Type B pancreatic cell (in vitro differentiated cells): ENCODE data around the gene ARMH3. TPM values are rescaled to one million over a fixed set of nuclear protein-coding genes. Genes with fewer than 3 reads are reported as not detected.

Experiments
- DNase-seq: peaks from one replicate; pipeline ENCODE4 v3.0.0; 2021; ENCODE audit warnings: mixed read lengths; ENCODE audit not compliant: unreplicated experiment; ENCODE audit errors: extremely low spot score
- H3K27ac Mint-ChIP-seq: 2 replicates; pipeline ENCODE4 v1.8.0; 2021; ENCODE audit warnings: mild to moderate bottlenecking, mixed read lengths
- H3K27me3 Mint-ChIP-seq: 2 replicates; pipeline ENCODE4 v1.8.0; 2021; ENCODE audit warnings: mixed read lengths
- H3K36me3 Mint-ChIP-seq: 2 replicates; pipeline ENCODE4 v1.8.0; 2021; ENCODE audit warnings: mixed read lengths
- H3K4me1 Mint-ChIP-seq: one replicate; pipeline ENCODE4 v1.8.0; 2021; ENCODE audit warnings: mixed read lengths; ENCODE audit not compliant: unreplicated experiment
- H3K4me3 Mint-ChIP-seq: 2 replicates; pipeline ENCODE4 v1.8.0; 2021; ENCODE audit warnings: mild to moderate bottlenecking, mixed read lengths
- H3K9me3 Mint-ChIP-seq: 2 replicates; pipeline ENCODE4 v1.8.0; 2021; ENCODE audit warnings: mixed read lengths
- CTCF ChIP-seq: fragments of 200-600 bp; sonication (generic); conservative IDR thresholded peaks from 2 replicates; pipeline ENCODE4 v1.5.0; 2021; ENCODE audit warnings: antibody characterized with exemption, mild to moderate bottlenecking
- total RNA-seq: library from RNA; stranded (reverse); gene quantifications from 2 replicates; pipeline ENCODE4 v1.2.1, GENCODE V29; 2021; ENCODE audit warnings: low replicate concordance

The ARMH3 gene
- total RNA-seq, 1 donor from 2014 or later: 22.2 TPM

DNA sequence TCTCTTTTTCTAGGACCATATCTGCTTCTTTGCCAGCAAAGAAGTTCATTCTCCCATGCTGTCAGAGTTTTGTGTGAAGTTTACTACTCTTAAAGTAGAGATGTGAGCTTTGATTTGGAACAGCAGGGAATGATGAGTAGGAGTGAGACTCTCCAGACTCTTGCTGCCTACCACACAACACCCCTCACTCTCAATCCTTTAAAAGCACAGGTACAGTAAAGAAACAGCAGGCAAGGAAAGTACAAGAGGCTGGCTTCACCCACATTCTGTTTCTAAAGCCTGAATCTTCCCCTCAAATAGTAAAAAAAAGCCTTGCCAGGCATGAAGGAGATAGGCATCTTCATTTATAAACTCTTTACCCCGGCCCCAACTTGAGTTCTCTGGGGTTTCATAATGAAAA, 97.3 kb downstream of the ARMH3 start:
- no peak for TF ChIP-seq CTCF
- no peak for DNase-seq
- peak overlapping the region; percentile 39 for H3K27ac Mint-ChIP-seq
- H3K27me3 Mint-ChIP-seq: no peaks in the 10 kb centered on the region
- no peak overlapping the region for H3K4me3 Mint-ChIP-seq
- H3K36me3 Mint-ChIP-seq: peaks cover 26% of the 10 kb centered on the region
- H3K9me3 Mint-ChIP-seq: no peaks in the 10 kb centered on the region
- H3K4me1 Mint-ChIP-seq: peaks cover 13% of the 10 kb centered on the region

DNA sequence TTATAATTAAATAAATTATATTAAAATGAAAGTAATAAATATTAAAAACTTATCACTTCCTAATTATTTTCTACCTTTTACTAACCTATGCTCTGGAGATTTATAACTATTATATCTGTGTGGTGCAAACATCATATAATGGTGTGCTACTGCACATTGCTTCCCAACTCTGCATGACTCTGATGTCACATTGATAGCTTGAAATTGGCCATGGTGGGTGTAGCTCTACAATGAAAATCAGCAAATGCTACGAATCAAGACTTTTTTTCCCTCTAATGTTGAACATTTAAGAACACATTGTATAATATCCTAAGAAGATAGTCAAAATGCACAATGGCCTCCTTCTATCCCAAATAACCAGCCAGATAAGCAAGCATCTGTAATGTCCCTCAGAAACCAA, 99.1 kb downstream of the ARMH3 start:
- H3K4me1 Mint-ChIP-seq: peaks cover 13% of the 10 kb centered on the region
- H3K36me3 Mint-ChIP-seq: peaks cover 40% of the 10 kb centered on the region
- no peak overlapping the region for H3K27ac Mint-ChIP-seq
- H3K4me3 Mint-ChIP-seq: no peak overlapping the region
- H3K9me3 Mint-ChIP-seq: no peaks in the 10 kb centered on the region
- TF ChIP-seq CTCF: no peak
- DNase-seq: no peak
- no peaks in the 10 kb centered on the region for H3K27me3 Mint-ChIP-seq

DNA sequence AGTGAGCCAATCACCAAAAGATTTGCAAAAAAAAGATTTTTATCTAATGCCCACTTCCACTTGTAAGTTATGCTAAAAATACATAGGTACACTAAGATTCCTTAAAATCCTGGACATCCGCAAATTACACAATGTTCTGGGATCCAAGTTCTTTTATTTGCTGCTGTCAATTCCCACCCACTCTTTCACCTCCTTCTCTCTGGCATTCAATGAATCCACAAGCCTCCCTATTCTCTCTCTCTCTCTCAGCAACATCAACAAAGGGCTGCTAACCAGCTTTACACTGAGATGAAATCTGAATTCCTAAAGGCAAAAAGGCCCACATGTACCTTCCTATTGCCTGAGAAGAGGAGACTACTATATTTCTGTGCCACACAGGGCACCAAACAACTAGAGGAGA, 99.9 kb downstream of the ARMH3 start:
- Mint-ChIP-seq H3K36me3 (peaks cover 40% of the 10 kb centered on the region), H3K4me3 (no peak overlapping the region), H3K4me1 (peaks cover 13% of the 10 kb centered on the region), H3K27me3 (no peaks in the 10 kb centered on the region), H3K27ac (no peak overlapping the region), H3K9me3 (no peaks in the 10 kb centered on the region)
- no peak for DNase-seq
- no peak for TF ChIP-seq CTCF

- Mint-ChIP-seq H3K9me3 (peaks cover 11% of the 10 kb centered on the region), H3K4me1 (no peaks in the 10 kb centered on the region), H3K27me3 (no peaks in the 10 kb centered on the region), H3K4me3 (no peak overlapping the region), H3K27ac (no peak overlapping the region), H3K36me3 (peaks cover 58% of the 10 kb centered on the region)
- TF ChIP-seq CTCF: no peak
- DNase-seq: no peak
Observed at GRCh38 chr10:101952191-101952590, 103.8 kb downstream of the ARMH3 start.

- H3K27me3 Mint-ChIP-seq: no peaks in the 10 kb centered on the region
- no peak for TF ChIP-seq CTCF
- peaks cover 11% of the 10 kb centered on the region for H3K9me3 Mint-ChIP-seq
- H3K4me3 Mint-ChIP-seq: no peak overlapping the region
- H3K36me3 Mint-ChIP-seq: peaks cover 49% of the 10 kb centered on the region
- no peak overlapping the region for H3K27ac Mint-ChIP-seq
- DNase-seq: no peak
- H3K4me1 Mint-ChIP-seq: no peaks in the 10 kb centered on the region
Observed at GRCh38 chr10:101950213-101950612, 105.8 kb downstream of the ARMH3 start.

DNA sequence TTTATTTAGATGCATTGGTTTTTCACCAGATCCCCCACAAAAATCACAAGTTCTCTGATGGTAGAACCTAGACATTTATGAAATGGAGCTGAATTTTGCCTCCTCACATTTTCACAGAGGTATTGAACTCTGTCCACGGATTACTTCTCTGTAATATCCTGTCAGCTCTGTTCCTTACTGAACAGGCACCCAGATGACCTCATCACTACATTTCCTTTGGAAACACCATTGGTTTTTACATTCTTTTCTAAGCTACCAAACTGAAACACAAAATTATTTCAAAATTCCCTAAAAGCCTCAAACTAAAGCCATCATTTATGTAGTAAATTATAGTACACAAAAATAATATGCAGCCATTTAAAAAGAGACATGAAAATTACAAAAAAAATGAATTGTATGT, 114.1 kb downstream of the ARMH3 start:
- Mint-ChIP-seq H3K27me3 (no peaks in the 10 kb centered on the region), H3K36me3 (peaks cover 18% of the 10 kb centered on the region), H3K9me3 (no peaks in the 10 kb centered on the region), H3K4me3 (no peak overlapping the region), H3K4me1 (peaks cover 6% of the 10 kb centered on the region), H3K27ac (no peak overlapping the region)
- TF ChIP-seq CTCF: no peak
- DNase-seq: no peak
